HuH-7 (cell line): ENCODE measurements around the gene BMPER.

Source experiments
- DNase-seq: peaks from one replicate; pipeline ENCODE4 v3.0.0; 2011; ENCODE audit warnings: low spot score

Gene BMPER

GRCh38 chr7:34096198-34096651 is 190.9 kb downstream of the BMPER start:
- no peak for DNase-seq

GRCh38 chr7:34096777-34097176 is 191.4 kb downstream of the BMPER start:
- no peak for DNase-seq

- no peak for DNase-seq
Measured at GRCh38 chr7:34100661-34101060, 195.3 kb downstream of the BMPER start.

GRCh38 chr7:34104115-34104514 is 198.8 kb downstream of the BMPER start:
- no peak for DNase-seq

GRCh38 chr7:34104992-34105391 is 199.7 kb downstream of the BMPER start:
- no peak for DNase-seq

- no peak for DNase-seq
Measured at GRCh38 chr7:34107276-34107675, 201.9 kb downstream of the BMPER start.

GRCh38 chr7:34108165-34108564 is 202.8 kb downstream of the BMPER start:
- peak; percentile 34 for DNase-seq

GRCh38 chr7:34109936-34110780 is 204.8 kb downstream of the BMPER start:
- no peak for DNase-seq

- no peak for DNase-seq
Measured at GRCh38 chr7:34111031-34111430, 205.7 kb downstream of the BMPER start.

GRCh38 chr7:34115503-34115902 is 210.2 kb downstream of the BMPER start:
- no peak for DNase-seq

GRCh38 chr7:34117573-34117972 is 212.2 kb downstream of the BMPER start:
- no peak for DNase-seq

- no peak for DNase-seq
Measured at GRCh38 chr7:34121366-34121765, 216.0 kb downstream of the BMPER start.

- DNase-seq, result no peak
Measured at GRCh38 chr7:34123316-34123715, 218.0 kb downstream of the BMPER start.

GRCh38 chr7:34124765-34125164 is 219.4 kb downstream of the BMPER start:
- DNase-seq, result no peak

- no peak for DNase-seq
Measured at GRCh38 chr7:34128762-34129161, 223.4 kb downstream of the BMPER start.

GRCh38 chr7:34130558-34131295 is 225.4 kb downstream of the BMPER start:
- DNase-seq, result no peak

GRCh38 chr7:34131371-34131770 is 226.0 kb downstream of the BMPER start:
- no peak for DNase-seq

GRCh38 chr7:34133356-34133982 is 228.1 kb downstream of the BMPER start:
- no peak for DNase-seq

GRCh38 chr7:34133983-34134782 is 228.8 kb downstream of the BMPER start:
- DNase-seq, result peak; percentile 52

- DNase-seq, result no peak
Measured at GRCh38 chr7:34135924-34136323, 230.6 kb downstream of the BMPER start.

- no peak for DNase-seq
Measured at GRCh38 chr7:34136698-34137097, 231.4 kb downstream of the BMPER start.

- no peak for DNase-seq
Measured at GRCh38 chr7:34137176-34137575, 231.8 kb downstream of the BMPER start.
